ENCODE data around the gene HDGF.

The HDGF gene

GRCh38 chr1:156709031-156709430 is 42.4 kb downstream of the HDGF start:
- TF ChIP-seq, protein P1, sequence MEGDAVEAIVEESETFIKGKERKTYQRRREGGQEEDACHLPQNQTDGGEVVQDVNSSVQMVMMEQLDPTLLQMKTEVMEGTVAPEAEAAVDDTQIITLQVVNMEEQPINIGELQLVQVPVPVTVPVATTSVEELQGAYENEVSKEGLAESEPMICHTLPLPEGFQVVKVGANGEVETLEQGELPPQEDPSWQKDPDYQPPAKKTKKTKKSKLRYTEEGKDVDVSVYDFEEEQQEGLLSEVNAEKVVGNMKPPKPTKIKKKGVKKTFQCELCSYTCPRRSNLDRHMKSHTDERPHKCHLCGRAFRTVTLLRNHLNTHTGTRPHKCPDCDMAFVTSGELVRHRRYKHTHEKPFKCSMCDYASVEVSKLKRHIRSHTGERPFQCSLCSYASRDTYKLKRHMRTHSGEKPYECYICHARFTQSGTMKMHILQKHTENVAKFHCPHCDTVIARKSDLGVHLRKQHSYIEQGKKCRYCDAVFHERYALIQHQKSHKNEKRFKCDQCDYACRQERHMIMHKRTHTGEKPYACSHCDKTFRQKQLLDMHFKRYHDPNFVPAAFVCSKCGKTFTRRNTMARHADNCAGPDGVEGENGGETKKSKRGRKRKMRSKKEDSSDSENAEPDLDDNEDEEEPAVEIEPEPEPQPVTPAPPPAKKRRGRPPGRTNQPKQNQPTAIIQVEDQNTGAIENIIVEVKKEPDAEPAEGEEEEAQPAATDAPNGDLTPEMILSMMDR (IDR thresholded peaks at IDR 0.05; ENCODE audit: control insufficient read depth, extremely low read depth, insufficient read depth), result no peak
- no peak for DNase-seq (ENCODE audit: low read depth)
- no peak overlapping the region for H3K4me3 ChIP-seq (ENCODE audit: low read depth, low read length)

DNA sequence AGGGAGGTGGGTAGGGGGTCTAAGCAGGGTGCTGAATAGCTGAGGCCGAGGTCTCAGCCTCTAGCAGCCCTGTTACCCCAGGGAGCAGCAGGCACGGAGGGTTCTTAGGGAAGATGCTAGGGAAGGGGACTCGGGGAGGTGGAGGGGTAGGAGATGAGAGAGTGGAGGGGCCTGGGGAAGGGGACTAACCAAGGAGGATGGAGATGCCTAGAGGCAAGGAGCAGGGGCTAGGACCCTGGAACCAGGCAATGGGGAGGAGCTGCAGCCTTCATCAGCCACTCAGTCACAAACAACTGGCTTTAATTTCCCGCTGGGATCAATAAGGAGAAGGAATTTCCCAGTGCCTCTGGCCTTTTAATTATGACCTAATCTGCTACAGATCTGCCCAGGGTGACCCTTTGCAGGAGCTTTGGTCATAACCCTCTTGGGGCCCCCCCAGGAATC is 43.2 kb downstream of the HDGF start:
- DNase-seq (ENCODE audit: low read depth), result no peak
- H3K4me3 ChIP-seq (ENCODE audit: low read depth, low read length), result no peak overlapping the region
- TF ChIP-seq, protein P1 (IDR thresholded peaks at IDR 0.05; ENCODE audit: control insufficient read depth, extremely low read depth, insufficient read depth), result no peak

DNA sequence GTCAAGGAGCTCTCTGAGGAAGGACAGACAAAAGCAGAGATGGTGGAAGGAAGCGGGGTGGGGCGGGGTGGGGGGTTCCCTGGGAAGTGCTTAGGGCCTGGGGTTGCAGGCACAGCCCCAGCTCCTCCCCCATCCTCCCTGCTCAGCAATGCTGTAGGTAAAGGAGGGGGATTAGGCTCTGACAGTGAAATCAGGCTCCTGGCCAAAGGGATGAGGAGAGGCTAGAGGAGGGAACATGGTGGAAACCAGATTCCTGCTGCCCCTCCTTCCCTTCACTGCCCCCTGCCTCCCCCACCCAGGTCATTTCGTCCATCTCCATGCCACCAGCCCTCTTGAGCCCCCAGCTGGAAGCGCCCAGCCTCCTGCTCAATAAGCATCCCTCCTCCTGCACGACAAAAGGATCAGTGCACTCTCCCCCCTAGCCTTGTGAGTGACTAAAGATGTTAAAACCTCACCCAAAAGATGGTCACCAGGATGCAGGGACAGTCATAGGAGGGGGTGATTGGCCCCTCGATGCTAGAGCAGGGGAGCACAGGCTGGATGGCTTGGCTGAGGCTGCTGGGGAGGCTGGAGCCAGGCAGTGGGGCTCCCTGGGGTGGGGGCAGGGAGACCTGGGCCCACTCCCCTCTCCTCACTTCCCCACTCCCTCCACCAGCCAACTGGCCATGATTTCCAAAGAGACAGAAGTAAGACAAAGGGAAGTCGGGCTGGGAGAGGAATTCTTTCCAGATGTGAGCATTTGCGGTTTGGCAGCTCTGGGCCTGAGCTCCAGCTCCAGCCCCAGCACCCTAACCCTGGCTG is 43.9 kb downstream of the HDGF start:
- TF ChIP-seq, protein P1 (IDR thresholded peaks at IDR 0.05; ENCODE audit: control insufficient read depth, extremely low read depth, insufficient read depth), result no peak
- DNase-seq (ENCODE audit: low read depth), result no peak
- no peak overlapping the region for H3K4me3 ChIP-seq (ENCODE audit: low read depth, low read length)

DNA sequence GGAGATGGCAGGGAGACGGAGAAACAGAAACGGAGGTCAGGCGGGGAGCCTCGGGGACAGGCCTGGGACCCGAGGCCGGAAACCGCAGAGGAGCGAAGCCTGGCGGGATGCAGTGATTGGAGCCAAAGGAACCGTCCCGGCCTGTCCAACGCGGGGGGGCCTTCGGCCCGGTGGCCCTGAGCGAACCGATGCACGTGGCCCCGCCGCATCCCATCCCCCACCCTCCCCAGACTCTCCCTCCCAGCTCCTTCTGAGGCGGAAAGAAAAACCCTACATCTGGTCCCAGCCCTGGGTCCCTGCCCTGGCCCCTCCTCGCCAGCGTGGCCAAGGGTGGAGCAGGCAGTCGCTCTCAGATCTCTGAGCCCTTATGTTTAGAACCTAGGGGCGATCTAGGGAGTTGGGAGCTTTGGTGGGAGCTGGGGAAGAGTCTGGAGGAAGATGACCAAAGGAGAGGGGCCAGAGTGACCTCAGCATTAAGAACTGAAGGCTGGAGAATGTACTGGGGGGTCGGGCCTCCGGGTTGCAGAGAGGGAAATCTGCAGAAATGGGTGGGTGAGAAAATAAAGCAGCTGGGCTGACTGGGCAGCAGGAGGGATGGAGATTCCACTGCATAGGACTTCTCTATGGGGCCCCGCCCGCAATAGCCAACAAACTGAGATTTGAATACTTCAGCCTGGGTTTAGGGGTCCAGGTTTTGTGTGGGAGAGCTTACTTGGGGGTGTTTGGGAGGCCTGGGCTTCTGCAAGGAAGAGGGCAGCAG is 44.6 kb downstream of the HDGF start:
- no peak for DNase-seq (ENCODE audit: low read depth)
- H3K4me3 ChIP-seq (ENCODE audit: low read depth, low read length), result no peak overlapping the region
- TF ChIP-seq, protein P1 (IDR thresholded peaks at IDR 0.05; ENCODE audit: control insufficient read depth, extremely low read depth, insufficient read depth), result no peak

- no peak for DNase-seq (ENCODE audit: low read depth)
- TF ChIP-seq, protein P1 (IDR thresholded peaks at IDR 0.05; ENCODE audit: control insufficient read depth, extremely low read depth, insufficient read depth), result peak; percentile 69
- peak overlapping the region; percentile 38 for H3K4me3 ChIP-seq (ENCODE audit: low read depth, low read length)
These were observed 45.4 kb downstream of the HDGF start for GRCh38 chr1:156705918-156706656.

- H3K4me3 ChIP-seq (ENCODE audit: low read depth, low read length), result peak within 1 kb of the TSS; percentile 38
- DNase-seq (ENCODE audit: low read depth), result no peak
- TF ChIP-seq, protein P1 (IDR thresholded peaks at IDR 0.05; ENCODE audit: control insufficient read depth, extremely low read depth, insufficient read depth), result no peak
These were observed 46.1 kb downstream of the HDGF start, which contains the start of gene CRABP2 for GRCh38 chr1:156705321-156705917. Gene CRABP2, minus strand, starts transcription at chr1:156705583. Its CDS starts 137 bp downstream, at chr1:156705446.
